Small intestine (tissue), 7 donors: ENCODE results near the gene PRMT3. TPM values are rescaled to one million over a fixed set of nuclear protein-coding genes. Genes with fewer than 3 reads are reported as not detected.
"Not testable (repeated sequence)": the region's sequence is repeated elsewhere in the genome, so short reads cannot be mapped to it uniquely, and the experiment has no call there.

Experiments
- DNase-seq, 2 donors: peaks; one replicate each; pipeline versions ENCODE4 v3.0.0 to v3.0.0-alpha.2; 2013
- FAIRE-seq: peaks from 2 replicates; lab custom pipeline; 2012; peaks lifted over from hg19 to GRCh38; lab: Jason Lieb, UNC
- H3K27ac ChIP-seq, 3 donors: one replicate each; pipeline ENCODE4 v1.5.1; 2013; ENCODE audit warnings: low read length in 2 of 3, mild to moderate bottlenecking in 2 of 3, control low read depth in 1 of 3, inconsistent platforms in 1 of 3, low read depth in 1 of 3, moderate library complexity in 1 of 3
- H3K27me3 ChIP-seq, 3 donors: one replicate each; pipeline ENCODE4 v1.6.1; 2013; ENCODE audit warnings: low read length in 3 of 3, inconsistent platforms in 1 of 3; ENCODE audit not compliant: control insufficient read depth in 3 of 3, insufficient read depth in 3 of 3
- H3K36me3 ChIP-seq, 3 donors: one replicate each; pipeline ENCODE4 v1.6.1; 2013; ENCODE audit warnings: low read length in 3 of 3, inconsistent platforms in 1 of 3, low read depth in 1 of 3, mild to moderate bottlenecking in 1 of 3, moderate library complexity in 1 of 3; ENCODE audit not compliant: control insufficient read depth in 3 of 3, insufficient read depth in 2 of 3
- H3K4me1 ChIP-seq, 3 donors: one replicate each; pipeline ENCODE4 v1.6.1; 2013; ENCODE audit warnings: low read length in 2 of 3, inconsistent platforms in 1 of 3, low read depth in 1 of 3, mild to moderate bottlenecking in 1 of 3, moderate library complexity in 1 of 3; ENCODE audit not compliant: control insufficient read depth in 3 of 3, insufficient read depth in 2 of 3
- H3K4me3 ChIP-seq, 3 donors: one replicate each; pipeline ENCODE4 v1.5.1; 2013; ENCODE audit warnings: low read length in 3 of 3, control low read depth in 1 of 3, inconsistent platforms in 1 of 3, low read depth in 1 of 3, mild to moderate bottlenecking in 1 of 3, moderate library complexity in 1 of 3
- H3K9me3 ChIP-seq, 2 donors: one replicate each; pipeline ENCODE4 v1.6.1; 2013; ENCODE audit warnings: low read depth in 1 of 2, low read length in 1 of 2; ENCODE audit not compliant: control insufficient read depth in 2 of 2, insufficient read depth in 1 of 2
- WGBS, 3 donors: extraction: QIAGEN DNeasy Blood & Tissue Kit; methylation state at CpG; one replicate each; pipeline ENCODE4 v1.1.7; 2013; 5-methylcytosine and 5-hydroxymethylcytosine counted together
- polyA plus RNA-seq, 4 donors: library from polyadenylated mRNA; stranded (reverse) in 3 of 4; unstranded in 1 of 4; fragments of 200-250 nt in 3 of 4; fragments of 120-200 nt in 1 of 4; gene quantifications; one replicate each; pipeline versions ENCODE4 v1.2.1 to v1.2.3, GENCODE V29; 2013
- donor health status: healthy with polysubstance abuse.
- donor health status: control.
- donor health status: control.
- donor health status: Bipolar disorder and iron deficiency.
- donor health status: healthy.

Gene PRMT3
- polyA plus RNA-seq, 4 donors: 9.2 to 14.3 (median 10.0) TPM

GRCh38 chr11:20544603-20545237 lies 157.2 kb downstream of the PRMT3 start:
- Histone ChIP-seq H3K36me3 (no peaks in the 10 kb centered on the region), H3K27ac (no peak overlapping the region), H3K4me3 (no peak overlapping the region), H3K27me3 (no peaks in the 10 kb centered on the region), H3K4me1 (no peaks in the 10 kb centered on the region), H3K9me3 (no peaks in the 10 kb centered on the region)
- FAIRE-seq (no peak), DNase-seq (no peak)
- 40 to 59% (median 56%) methylated on average over 8 of the region's 8 CpGs for WGBS, 3 donors

GRCh38 chr11:20547411-20547810 lies 159.9 kb downstream of the PRMT3 start:
- Histone ChIP-seq H3K36me3 (no peaks in the 10 kb centered on the region), H3K4me1 (no peaks in the 10 kb centered on the region), H3K4me3 (no peak overlapping the region), H3K27me3 (no peaks in the 10 kb centered on the region), H3K27ac (no peak overlapping the region), H3K9me3 (no peaks in the 10 kb centered on the region)
- no peak for DNase-seq
- 90% methylated on average over 2 of the region's 2 CpGs; no CpG with 5 or more reads in 2 of the 3 donors for whole genome bisulfite sequencing, 3 donors
- no peak for FAIRE-seq

- Histone ChIP-seq H3K4me3 (no peak overlapping the region), H3K4me1 (no peaks in the 10 kb centered on the region), H3K27me3 (no peaks in the 10 kb centered on the region), H3K9me3 (peaks cover 0 to 11% of the 10 kb centered on the region in 2 donors), H3K27ac (no peak overlapping the region), H3K36me3 (no peaks in the 10 kb centered on the region)
- WGBS, 3 donors: 37 to 60% (median 60%) methylated on average over 2 of the region's 2 CpGs
- FAIRE-seq: no peak
- DNase-seq: no peak
Observed at GRCh38 chr11:20551096-20551495, 163.6 kb downstream of the PRMT3 start.

GRCh38 chr11:20555783-20556182 lies 168.3 kb downstream of the PRMT3 start:
- no peak for DNase-seq
- H3K36me3 ChIP-seq: no peaks in the 10 kb centered on the region
- 68 to 86% (median 71%) methylated on average over 3 of the region's 3 CpGs for WGBS, 3 donors
- H3K27me3 ChIP-seq: no peaks in the 10 kb centered on the region
- H3K4me3 ChIP-seq: no peak overlapping the region
- no peaks in the 10 kb centered on the region for H3K4me1 ChIP-seq
- peaks cover 0 to 19% of the 10 kb centered on the region in 2 donors for H3K9me3 ChIP-seq
- FAIRE-seq: no peak
- no peak overlapping the region for H3K27ac ChIP-seq

- DNase-seq, H3K27ac ChIP-seq, H3K27me3 ChIP-seq, H3K4me1 ChIP-seq, FAIRE-seq, H3K4me3 ChIP-seq, H3K36me3 ChIP-seq: not testable (repeated sequence)
- peaks cover 0 to 19% of the 10 kb centered on the region in 2 donors for H3K9me3 ChIP-seq
Observed at GRCh38 chr11:20556396-20556795, 168.9 kb downstream of the PRMT3 start.

GRCh38 chr11:20558741-20559140 lies 171.2 kb downstream of the PRMT3 start:
- no peak overlapping the region for H3K27ac ChIP-seq
- peaks cover 0 to 19% of the 10 kb centered on the region in 2 donors for H3K9me3 ChIP-seq
- no peaks in the 10 kb centered on the region for H3K36me3 ChIP-seq
- no peak for FAIRE-seq
- DNase-seq: no peak
- WGBS, 3 donors: 85 to 96% (median 94%) methylated on average over 4 of the region's 4 CpGs
- no peak overlapping the region for H3K4me3 ChIP-seq
- no peaks in the 10 kb centered on the region for H3K4me1 ChIP-seq
- H3K27me3 ChIP-seq: no peaks in the 10 kb centered on the region

Other genes with a start within 250 kb of the PRMT3 start
- gene DBX1, start 227.2 kb upstream of the PRMT3 start, polyA plus RNA-seq: not detected
- 100 to 1,000 TPM in 2 of 4 donors, 10 to 100 TPM in 2; 31.1 to 309 (median 172) TPM for gene HTATIP2, start 24.0 kb upstream of the PRMT3 start, polyA plus RNA-seq
- under 1 TPM in 2 of 4 donors, not detected in 2; under 0.01 to 0.03 TPM for gene SLC6A5, start 211.9 kb downstream of the PRMT3 start, polyA plus RNA-seq